Measurements from ENCODE around the gene PRKN.

DNA sequence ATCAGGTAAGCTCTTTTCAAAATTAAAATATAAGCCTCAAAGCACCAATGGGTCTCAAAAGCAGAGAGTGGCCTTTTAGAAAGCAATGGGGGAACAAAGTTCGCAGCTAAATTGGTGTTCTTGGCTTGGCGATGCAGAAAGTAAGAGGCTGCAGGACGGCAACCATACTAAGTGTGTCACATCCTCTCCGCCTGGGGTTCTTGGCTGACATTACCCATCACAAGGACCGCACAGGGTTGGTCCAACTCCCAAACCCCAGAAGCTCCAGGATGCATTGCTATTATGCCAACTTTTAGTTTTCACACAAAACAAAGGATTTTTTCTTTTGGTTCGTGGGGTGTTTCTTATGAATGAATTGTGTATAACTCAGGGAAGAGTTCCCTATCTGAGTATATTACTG, 124.8 kb downstream of the PRKN start:
- TF ChIP-seq, protein P1, sequence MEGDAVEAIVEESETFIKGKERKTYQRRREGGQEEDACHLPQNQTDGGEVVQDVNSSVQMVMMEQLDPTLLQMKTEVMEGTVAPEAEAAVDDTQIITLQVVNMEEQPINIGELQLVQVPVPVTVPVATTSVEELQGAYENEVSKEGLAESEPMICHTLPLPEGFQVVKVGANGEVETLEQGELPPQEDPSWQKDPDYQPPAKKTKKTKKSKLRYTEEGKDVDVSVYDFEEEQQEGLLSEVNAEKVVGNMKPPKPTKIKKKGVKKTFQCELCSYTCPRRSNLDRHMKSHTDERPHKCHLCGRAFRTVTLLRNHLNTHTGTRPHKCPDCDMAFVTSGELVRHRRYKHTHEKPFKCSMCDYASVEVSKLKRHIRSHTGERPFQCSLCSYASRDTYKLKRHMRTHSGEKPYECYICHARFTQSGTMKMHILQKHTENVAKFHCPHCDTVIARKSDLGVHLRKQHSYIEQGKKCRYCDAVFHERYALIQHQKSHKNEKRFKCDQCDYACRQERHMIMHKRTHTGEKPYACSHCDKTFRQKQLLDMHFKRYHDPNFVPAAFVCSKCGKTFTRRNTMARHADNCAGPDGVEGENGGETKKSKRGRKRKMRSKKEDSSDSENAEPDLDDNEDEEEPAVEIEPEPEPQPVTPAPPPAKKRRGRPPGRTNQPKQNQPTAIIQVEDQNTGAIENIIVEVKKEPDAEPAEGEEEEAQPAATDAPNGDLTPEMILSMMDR (IDR thresholded peaks at IDR 0.05): no peak
- no peak for TF ChIP-seq POLR2AphosphoS5 (IDR thresholded peaks at IDR 0.05; ENCODE audit: insufficient read depth in 1 of 2, low read depth in 1 of 2)
